Adrenal gland (tissue), 5 donors: ENCODE data around the gene MAGT1.

ENCODE experiments used
- POLR2A ChIP-seq, 2 donors: fragments of 450-650 bp; IDR thresholded peaks; one replicate each; pipeline ENCODE4 v1.6.1; 2017; ENCODE audit warnings: antibody characterized with exemption in 2 of 2, mild to moderate bottlenecking in 2 of 2, moderate library complexity in 1 of 2
- TF ChIP-seq, protein P1 (sequence below), 6 experiments: fragments of 450-650 bp in 4 of 6; fragments of 200-600 bp in 2 of 6; sonication (generic) in 1 of 6; IDR thresholded peaks; 1 replicate in 5 of 6; 2 replicates in 1 of 6; pipeline versions ENCODE4 v1.5.1 to v1.8.0; 2016 to 2021; ENCODE audit warnings: antibody characterized with exemption in 6 of 6, mild to moderate bottlenecking in 2 of 6, moderate library complexity in 1 of 6
- donor health status: DM: no; HTN: no; CAD: no.

DNA sequence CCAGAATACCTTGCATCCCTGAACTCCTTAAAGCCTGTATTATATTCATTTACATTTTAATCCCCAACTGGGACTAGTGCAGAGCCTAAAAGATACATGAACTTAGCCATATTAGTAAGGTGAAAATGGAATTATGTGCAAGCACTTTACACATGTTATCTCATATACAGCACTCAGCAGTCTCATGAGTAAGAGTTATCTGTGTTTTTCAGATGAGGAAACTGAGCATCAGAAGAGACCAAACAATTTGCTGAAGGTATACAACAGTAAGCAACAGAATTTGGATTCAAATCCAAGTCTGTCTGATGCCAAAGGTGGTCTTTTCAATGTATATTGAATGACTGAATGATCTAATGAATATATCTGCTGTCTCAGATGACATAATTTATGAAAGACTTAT is 27.6 kb upstream of the MAGT1 start:
- TF ChIP-seq, protein P1, sequence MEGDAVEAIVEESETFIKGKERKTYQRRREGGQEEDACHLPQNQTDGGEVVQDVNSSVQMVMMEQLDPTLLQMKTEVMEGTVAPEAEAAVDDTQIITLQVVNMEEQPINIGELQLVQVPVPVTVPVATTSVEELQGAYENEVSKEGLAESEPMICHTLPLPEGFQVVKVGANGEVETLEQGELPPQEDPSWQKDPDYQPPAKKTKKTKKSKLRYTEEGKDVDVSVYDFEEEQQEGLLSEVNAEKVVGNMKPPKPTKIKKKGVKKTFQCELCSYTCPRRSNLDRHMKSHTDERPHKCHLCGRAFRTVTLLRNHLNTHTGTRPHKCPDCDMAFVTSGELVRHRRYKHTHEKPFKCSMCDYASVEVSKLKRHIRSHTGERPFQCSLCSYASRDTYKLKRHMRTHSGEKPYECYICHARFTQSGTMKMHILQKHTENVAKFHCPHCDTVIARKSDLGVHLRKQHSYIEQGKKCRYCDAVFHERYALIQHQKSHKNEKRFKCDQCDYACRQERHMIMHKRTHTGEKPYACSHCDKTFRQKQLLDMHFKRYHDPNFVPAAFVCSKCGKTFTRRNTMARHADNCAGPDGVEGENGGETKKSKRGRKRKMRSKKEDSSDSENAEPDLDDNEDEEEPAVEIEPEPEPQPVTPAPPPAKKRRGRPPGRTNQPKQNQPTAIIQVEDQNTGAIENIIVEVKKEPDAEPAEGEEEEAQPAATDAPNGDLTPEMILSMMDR (IDR thresholded peaks at IDR 0.05): no peak
- TF ChIP-seq POLR2A (IDR thresholded peaks at IDR 0.05): no peak
